SKM-1 treated with dmso at 0.1 percent for 144 hours (cell line): Measurements from ENCODE around the gene TRAF7.
A peak's percentile ranks its signal among the peaks of the same experiment; 100 is the strongest.
"Not testable (repeated sequence)": the region's sequence is repeated elsewhere in the genome, so short reads cannot be mapped to it uniquely, and the experiment has no call there.

Experiments
- DNase-seq: peaks from one replicate; lab custom pipeline; 2025; ENCODE audit not compliant: unreplicated experiment; lab: John Stamatoyannopoulos, UW

Gene TRAF7

DNA sequence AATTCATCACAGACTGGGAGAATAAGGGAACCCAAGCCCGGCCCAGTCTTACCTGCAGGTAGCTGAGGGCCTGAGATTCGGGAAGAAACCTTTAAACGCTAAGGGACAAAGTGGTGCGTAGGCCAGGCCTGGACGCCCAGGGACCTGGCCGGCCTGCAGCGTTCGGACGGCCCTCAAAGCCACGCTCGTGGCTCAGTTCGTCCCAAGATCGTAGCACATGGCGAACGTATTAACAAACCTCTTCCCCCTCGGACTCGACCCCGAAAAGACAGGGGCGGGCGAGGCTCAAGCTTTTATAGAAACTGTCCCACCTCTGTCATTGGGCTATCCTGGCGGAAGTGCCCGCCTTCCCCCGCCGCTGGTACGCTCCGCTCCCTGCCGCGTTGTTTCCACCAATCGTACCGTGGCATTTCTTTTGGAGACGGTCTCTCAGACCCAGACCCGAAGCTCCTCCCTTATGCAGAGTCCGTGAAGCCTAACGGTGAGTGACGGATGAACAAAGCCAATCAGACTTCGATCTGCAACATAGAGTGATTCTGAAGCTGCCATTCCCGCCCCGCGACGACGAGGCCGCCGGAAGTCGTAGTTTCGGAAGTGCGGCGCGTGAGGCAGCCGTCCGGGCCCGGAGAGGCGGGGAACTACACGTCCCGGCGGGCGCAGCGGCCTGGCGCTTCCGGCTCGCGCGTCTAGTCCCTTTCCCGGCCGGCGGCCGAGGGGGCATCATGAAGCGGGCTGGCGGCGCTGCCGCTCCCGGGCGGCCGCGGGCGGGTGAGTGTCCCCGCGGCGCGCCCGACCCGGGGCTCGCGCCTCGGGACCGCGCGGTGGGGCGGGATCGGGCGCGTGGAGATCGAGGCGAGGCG, at the start of gene TRAF7:
TRAF7 (plus strand) TSS at position 692 of the 860 bp plus-strand sequence. CDS start 8,139 bp downstream, outside the sequence.
- DNase-seq: peak; percentile 99

- not testable (repeated sequence) for DNase-seq
These were observed 49.4 kb upstream of the TRAF7 start for GRCh38 chr16:2106211-2106610.

GRCh38 chr16:2107121-2107790, 48.3 kb upstream of the TRAF7 start:
- not testable (repeated sequence) for DNase-seq

GRCh38 chr16:2107791-2108125, 47.8 kb upstream of the TRAF7 start:
- DNase-seq: not testable (repeated sequence)

DNA sequence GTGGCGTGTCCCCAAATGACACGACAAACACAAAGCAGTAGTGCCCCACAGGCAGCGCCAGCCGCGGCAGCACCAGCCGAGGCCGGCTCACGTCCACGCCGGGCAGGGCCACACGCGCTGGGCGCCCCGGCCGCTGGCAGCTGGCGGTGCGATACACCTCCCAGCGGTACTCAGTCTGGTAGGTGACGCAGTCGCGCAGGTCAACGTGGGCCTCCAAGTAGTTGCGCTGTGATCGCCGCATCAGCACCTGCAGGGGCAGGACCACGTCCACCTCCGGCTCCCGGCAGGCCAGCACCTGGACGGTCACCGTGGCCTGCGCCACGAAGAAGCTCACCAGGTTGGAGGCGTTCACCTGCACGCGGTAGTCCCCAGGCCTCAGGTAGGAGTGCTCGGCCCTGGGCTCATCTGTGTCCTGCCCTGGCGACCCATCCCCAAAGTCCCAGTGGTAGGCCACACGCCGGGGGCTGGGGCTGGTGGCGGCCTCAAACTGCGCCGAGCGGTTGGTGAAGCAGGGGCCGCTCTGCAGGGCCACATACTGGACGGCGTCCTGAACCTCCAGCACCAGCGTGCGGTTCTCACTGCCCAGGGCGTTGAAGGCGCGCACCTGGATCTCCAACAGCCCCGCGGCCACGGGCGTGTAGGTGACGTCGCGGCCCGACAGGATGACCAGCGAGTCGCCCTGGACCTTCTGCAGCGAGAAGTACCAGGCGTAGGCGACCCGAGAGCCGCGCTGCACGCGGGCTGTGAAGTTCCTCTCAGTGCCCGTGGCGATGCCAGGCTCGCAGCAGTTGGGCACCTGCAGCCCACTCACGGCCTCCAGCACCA, 46.9 kb upstream of the TRAF7 start:
- not testable (repeated sequence) for DNase-seq

- not testable (repeated sequence) for DNase-seq
These were observed 46.4 kb upstream of the TRAF7 start for GRCh38 chr16:2109271-2109580.

- DNase-seq: not testable (repeated sequence)
These were observed 45.7 kb upstream of the TRAF7 start for GRCh38 chr16:2109872-2110271.

DNA sequence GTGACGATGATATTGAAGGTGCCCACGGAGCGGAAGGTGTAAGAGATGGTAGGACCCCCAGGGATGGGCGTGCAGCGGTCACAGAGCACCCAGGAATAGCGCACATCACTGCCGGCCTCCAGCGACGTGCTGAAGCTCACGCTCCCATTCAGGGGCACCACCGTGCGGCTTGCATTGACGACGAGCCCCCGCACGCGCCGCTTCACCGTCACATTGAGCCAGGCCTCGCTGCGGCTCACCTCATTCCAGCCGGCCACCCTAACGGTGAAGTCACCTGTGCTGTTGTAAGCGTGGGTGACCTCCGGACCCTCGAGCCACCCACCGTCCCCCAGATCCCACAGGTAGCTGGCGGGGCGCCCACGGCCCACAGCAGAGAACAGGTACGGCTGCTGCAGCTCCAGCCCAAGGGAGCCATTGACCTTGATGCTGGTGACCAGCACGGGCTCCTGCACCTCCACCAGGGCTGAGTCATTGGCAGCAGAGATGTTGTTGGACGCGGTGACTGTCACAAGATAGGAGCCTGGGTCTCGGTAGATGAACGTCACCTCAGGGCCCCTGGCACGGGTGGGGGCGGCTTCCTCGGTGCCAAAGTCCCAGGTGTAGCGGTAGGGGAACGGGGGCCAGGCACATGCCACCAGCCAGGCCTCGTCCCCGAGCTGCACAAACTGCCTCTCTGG, 45.1 kb upstream of the TRAF7 start:
- DNase-seq: not testable (repeated sequence)

GRCh38 chr16:2111009-2111353, 44.6 kb upstream of the TRAF7 start:
- not testable (repeated sequence) for DNase-seq

DNA sequence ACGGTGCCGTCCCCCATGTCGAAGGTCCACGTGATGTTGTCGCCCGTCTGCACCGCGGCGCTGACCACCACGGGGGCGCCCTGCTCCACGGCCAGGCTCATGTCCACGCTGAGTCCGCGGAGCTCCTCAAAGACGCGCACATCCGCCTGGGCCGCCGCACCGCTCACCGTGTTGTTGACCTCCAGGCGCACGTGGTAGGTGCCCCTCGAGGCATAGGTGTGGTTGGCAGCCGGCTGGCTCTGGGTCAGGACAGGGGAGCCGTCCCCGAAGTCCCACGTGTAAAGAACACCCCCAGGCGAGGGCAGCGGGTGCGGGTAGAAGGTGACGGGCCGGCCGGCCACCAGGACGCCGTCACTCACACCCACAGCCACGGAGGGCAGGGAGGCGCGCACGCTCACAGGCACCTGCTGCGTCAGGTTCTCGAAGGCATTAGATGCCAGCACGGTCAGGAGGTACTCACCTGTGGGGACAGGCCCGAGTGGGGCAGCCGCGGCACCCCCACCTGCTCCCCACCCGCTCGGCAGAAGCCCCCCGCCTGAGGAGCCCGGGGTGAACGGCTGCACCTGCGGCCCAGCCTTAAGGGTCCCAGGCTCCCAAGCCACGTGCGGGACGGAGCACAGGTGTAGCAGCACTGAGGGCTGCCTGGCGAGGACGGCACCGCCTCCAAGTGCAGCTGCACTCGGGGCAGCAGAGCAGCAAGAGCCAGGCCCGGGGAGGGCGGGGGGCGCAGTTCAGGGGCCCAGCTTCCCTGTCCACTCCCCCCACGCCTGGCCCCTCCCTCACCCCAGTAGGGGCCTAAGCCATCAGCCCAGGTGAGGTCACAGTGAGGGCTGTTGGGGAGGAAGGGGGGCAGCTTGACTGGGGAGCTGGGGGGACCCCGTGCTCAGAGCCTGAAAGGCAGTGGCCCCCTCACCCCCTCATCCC, 43.9 kb upstream of the TRAF7 start:
- not testable (repeated sequence) for DNase-seq

GRCh38 chr16:2112539-2113106, 43.0 kb upstream of the TRAF7 start:
- DNase-seq: not testable (repeated sequence)

DNA sequence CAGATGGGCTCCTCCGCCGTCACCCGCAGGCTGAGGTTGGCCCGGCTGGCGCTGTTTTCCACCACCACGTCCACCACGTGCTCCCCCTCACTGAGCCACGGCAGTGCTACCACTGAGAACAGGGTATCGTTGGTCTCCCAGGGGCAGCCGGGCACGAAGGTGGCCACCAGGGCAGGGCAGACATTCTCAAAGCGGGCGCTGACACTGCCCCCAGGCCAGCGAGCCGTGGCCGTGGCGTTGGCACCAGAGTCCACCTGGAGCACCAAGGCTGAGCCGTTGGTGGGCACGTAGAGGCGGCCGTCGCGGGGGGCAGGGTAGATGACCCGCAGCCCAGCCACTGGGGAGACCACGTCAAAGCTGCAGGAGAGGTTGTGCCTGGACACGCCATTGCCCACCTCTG, 41.4 kb upstream of the TRAF7 start:
- DNase-seq: not testable (repeated sequence)

DNA sequence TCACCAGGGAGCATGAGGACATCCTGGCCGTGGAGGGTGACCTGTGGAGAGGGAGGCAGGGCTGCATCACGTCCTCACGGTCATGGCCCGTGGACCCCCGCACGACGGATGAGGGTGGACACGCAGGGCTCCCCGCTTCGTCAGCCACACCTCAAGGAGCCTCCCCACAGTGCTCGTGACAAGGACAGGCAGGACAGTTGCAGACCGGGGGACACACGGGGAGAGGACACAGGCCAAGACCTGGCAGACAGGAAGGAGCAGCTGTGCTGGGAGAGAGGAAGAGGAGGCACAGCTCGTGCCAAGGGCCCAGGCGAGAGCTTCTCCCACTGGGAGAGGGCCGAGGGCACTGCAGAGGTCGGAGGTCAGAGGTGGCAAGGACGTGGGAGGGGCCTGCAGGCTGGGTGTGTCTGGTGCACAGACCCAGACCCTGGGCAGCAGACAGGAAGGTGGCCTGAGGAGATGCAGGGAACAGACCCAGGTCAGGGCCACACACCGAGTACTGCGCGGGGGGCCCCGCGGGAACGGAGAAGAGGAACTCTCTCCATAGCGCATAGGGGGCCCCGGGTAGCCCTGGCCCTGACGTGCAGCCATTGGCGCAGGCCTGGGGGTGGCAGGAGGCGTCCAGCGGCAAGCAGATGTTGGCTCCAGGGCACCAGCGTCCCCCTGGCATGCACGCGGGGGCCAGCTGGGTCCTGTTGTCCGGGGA, 40.5 kb upstream of the TRAF7 start:
- not testable (repeated sequence) for DNase-seq

GRCh38 chr16:2115591-2115973, 40.0 kb upstream of the TRAF7 start:
- no peak for DNase-seq

- not testable (repeated sequence) for DNase-seq
These were observed 39.2 kb upstream of the TRAF7 start for GRCh38 chr16:2116428-2116827.

DNA sequence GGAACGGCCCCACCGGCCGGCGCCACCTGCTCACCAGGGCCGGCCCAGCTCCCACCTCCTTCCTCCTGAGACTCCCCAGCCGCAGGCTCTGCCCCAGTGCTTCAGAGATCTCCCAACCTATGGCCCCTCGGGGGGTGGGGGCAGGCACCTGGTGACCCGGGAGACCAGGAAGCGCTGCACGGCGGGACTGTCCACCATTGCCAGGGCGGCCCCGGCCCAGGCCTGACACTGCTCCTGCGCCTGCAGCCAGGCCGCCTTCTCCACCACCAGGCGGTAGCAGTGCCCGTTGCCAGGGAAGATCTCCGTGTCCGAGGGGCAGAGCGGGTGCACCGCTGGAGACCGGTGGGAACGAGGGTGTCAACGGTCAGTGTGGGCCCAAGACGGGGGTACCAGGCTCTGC, 38.2 kb upstream of the TRAF7 start:
- DNase-seq: not testable (repeated sequence)

GRCh38 chr16:2117960-2118722, 37.4 kb upstream of the TRAF7 start:
- DNase-seq: not testable (repeated sequence)

GRCh38 chr16:2121325-2121724, 34.3 kb upstream of the TRAF7 start:
- not testable (repeated sequence) for DNase-seq
